Panc1 (cell line): ENCODE measurements around the gene HS3ST5. TPM values are rescaled to one million over a fixed set of nuclear protein-coding genes. Genes with fewer than 3 reads are reported as not detected.

ENCODE experiments used
- ATAC-seq: fragments of 200-7000 bp; cut with Tn5 transposase; 2 replicates; pipeline ENCODE4 v1.9.1; 2020; ENCODE audit warnings: mild to moderate bottlenecking, moderate library complexity
- BruUV-seq: library from RNA; stranded (reverse); fragments of 400-500 nt; replicated peaks from 2 replicates; lab custom pipeline; 2021; lab: Mats Ljungman, UMichigan
- CTCF ChIA-PET: fragments of 300-600 bp; sonication (Branson Sonifier 250); formaldehyde crosslinking; loops from one replicate; lab custom pipeline; 2022; ENCODE audit warnings: antibody characterized with exemption; lab: Charles Lee
- POLR2A ChIA-PET: fragments of 300-600 bp; sonication (Branson Sonifier 250); formaldehyde crosslinking; loops from one replicate; lab custom pipeline; 2022; ENCODE audit warnings: antibody characterized with exemption; lab: Charles Lee
- DNase-seq: peaks from one replicate; pipeline ENCODE4 v3.0.0-alpha.2; 2010; ENCODE audit warnings: low read depth, low spot score
- H3K27ac ChIP-seq: 2 replicates; pipeline ENCODE4 v1.5.1; 2011; ENCODE audit warnings: mild to moderate bottlenecking, low read length, inconsistent platforms
- H3K27me3 ChIP-seq: fragments of 200-500 bp; sonication (Bioruptor generic); 2 replicates; pipeline ENCODE4 v1.6.0; 2014; ENCODE audit warnings: low read length, inconsistent platforms; ENCODE audit not compliant: control insufficient read depth, insufficient read depth
- H3K36me3 ChIP-seq: fragments of 200-500 bp; sonication (Bioruptor generic); 2 replicates; pipeline ENCODE4 v1.5.1; 2014; ENCODE audit warnings: inconsistent platforms, mild to moderate bottlenecking, low read length, moderate library complexity; ENCODE audit not compliant: control insufficient read depth, insufficient read depth
- H3K4me1 ChIP-seq: 2 replicates; pipeline ENCODE4 v1.5.1; 2011; ENCODE audit warnings: inconsistent platforms, mild to moderate bottlenecking, low read length, moderate library complexity; ENCODE audit not compliant: control insufficient read depth, insufficient read depth
- H3K4me3 ChIP-seq, 2 experiments: 2 replicates each; pipeline ENCODE4 v1.5.1; 2011 to 2012; ENCODE audit warnings: low read depth in 2 of 2, low read length in 2 of 2, mild to moderate bottlenecking in 2 of 2, inconsistent platforms in 1 of 2, moderate library complexity in 1 of 2
- H3K9me3 ChIP-seq: fragments of 200-500 bp; sonication (Bioruptor generic); 2 replicates; pipeline ENCODE4 v1.5.1; 2014; ENCODE audit warnings: low read depth, mild to moderate bottlenecking, inconsistent platforms, low read length, moderate library complexity; ENCODE audit not compliant: control insufficient read depth, insufficient read depth
- POLR2AphosphoS5 ChIP-seq: IDR thresholded peaks from 2 replicates; pipeline ENCODE4 v1.6.1; 2012; ENCODE audit warnings: mild to moderate bottlenecking, low read depth, low read length, moderate library complexity
- REST ChIP-seq, 2 experiments: IDR thresholded peaks; 2 replicates each; pipeline ENCODE4 v1.6.1; 2011 to 2012; ENCODE audit warnings: low read depth in 2 of 2, control low read depth in 1 of 2, low read length in 1 of 2, mild to moderate bottlenecking in 1 of 2, moderate library complexity in 1 of 2; ENCODE audit not compliant: insufficient read depth in 1 of 2
- SIN3A ChIP-seq: IDR thresholded peaks from 2 replicates; pipeline ENCODE4 v1.6.1; 2012; ENCODE audit warnings: low read depth, mild to moderate bottlenecking, low read length, moderate library complexity, borderline replicate concordance; ENCODE audit not compliant: insufficient read depth
- TCF7L2 ChIP-seq: IDR thresholded peaks from 2 replicates; pipeline ENCODE4 v1.6.1; 2011; ENCODE audit warnings: mild to moderate bottlenecking, low read depth, low read length, inconsistent platforms
- in situ Hi-C: cut with HindIII; loops from 2 replicates; pipeline ENCODE4 v1.10.0; 2016; ENCODE audit warnings: low sequenced_read_pairs, low pct_unique_long_range_greater_than_20kb
- intact Hi-C: fragments of 100-400 bp; cut with micrococcal nuclease; formaldehyde crosslinking; loops from one replicate; pipeline ENCODE4 v1.10.0; 2022; ENCODE audit not compliant: unreplicated experiment
- total RNA-seq: library from RNA; stranded (reverse); gene quantifications from one replicate; pipeline ENCODE4 v1.2.1, GENCODE V29; 2021; ENCODE audit not compliant: unreplicated experiment
- TF ChIP-seq, protein P1 (sequence below): fragments of 450-650 bp; IDR thresholded peaks from 2 replicates; pipeline ENCODE4 v1.5.1; 2017; ENCODE audit warnings: mild to moderate bottlenecking

The HS3ST5 gene
- total RNA-seq, 1 experiment from 2014 or later: 0.05 TPM

DNA sequence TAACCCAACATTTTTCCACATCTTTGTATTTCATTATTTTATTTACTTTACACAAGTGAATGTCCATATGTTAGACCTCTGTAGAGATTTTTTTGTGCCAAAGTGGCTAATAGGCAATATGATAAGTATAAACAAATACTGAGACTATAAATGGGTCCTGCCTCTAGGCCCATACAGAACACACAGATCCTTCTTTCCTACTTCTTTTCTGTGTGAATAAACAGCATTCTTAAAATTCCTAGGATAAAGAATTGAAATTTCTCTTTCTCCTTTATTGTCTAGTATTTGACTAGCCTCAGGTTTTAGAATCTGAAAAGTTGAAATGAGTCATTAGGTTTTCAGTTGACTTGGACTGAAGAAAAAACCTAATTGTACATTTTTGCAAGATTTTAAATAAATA lies 46.3 kb upstream of the HS3ST5 start:
- in situ Hi-C loops: no loop called here
- TF ChIP-seq POLR2AphosphoS5 (no peak), TCF7L2 (no peak), SIN3A (no peak), REST (IDR thresholded peaks at IDR 0.05; ENCODE audit: insufficient read depth in 1 of 2, low read depth in 2 of 2, low read length in 1 of 2) (no peak)
- TF ChIP-seq, protein P1, sequence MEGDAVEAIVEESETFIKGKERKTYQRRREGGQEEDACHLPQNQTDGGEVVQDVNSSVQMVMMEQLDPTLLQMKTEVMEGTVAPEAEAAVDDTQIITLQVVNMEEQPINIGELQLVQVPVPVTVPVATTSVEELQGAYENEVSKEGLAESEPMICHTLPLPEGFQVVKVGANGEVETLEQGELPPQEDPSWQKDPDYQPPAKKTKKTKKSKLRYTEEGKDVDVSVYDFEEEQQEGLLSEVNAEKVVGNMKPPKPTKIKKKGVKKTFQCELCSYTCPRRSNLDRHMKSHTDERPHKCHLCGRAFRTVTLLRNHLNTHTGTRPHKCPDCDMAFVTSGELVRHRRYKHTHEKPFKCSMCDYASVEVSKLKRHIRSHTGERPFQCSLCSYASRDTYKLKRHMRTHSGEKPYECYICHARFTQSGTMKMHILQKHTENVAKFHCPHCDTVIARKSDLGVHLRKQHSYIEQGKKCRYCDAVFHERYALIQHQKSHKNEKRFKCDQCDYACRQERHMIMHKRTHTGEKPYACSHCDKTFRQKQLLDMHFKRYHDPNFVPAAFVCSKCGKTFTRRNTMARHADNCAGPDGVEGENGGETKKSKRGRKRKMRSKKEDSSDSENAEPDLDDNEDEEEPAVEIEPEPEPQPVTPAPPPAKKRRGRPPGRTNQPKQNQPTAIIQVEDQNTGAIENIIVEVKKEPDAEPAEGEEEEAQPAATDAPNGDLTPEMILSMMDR: no peak
- intact Hi-C loops: no loop called here

DNA sequence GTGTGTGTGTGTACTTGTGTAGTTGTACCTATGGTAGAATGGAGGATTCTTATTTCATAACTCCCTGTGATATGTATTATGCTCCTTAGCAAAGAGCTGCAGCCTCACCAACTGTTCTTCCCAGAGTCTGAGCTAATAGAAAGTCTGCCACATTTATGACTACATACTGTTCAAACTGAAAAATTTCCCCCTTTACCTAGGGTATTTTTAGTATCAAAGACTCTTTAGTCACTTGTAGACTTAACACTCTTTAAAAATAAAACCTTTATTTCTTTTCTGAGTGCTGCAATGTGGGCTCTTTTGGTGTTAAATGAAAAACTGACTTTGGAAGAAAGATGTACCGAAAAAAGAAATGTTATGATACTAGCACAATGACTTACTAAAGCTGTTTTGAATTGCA lies 39.6 kb upstream of the HS3ST5 start:
- H3K36me3 ChIP-seq: no peaks in the 10 kb centered on the region
- intact Hi-C loops: no loop called here
- TF ChIP-seq, protein P1: no peak
- TF ChIP-seq REST (IDR thresholded peaks at IDR 0.05; ENCODE audit: insufficient read depth in 1 of 2, low read depth in 2 of 2, low read length in 1 of 2) (no peak), POLR2AphosphoS5 (no peak), SIN3A (no peak), TCF7L2 (no peak)
- no peak for ATAC-seq
- ChIA-PET CTCF (no interaction called here), POLR2A (no interaction called here)
- no peak for DNase-seq
- H3K4me1 ChIP-seq: no peaks in the 10 kb centered on the region
- no peak overlapping the region for H3K27ac ChIP-seq
- BruUV-seq: no TSS peak
- in situ Hi-C loops: no loop called here
- H3K9me3 ChIP-seq: no peaks in the 10 kb centered on the region
- no peaks in the 10 kb centered on the region for H3K27me3 ChIP-seq
- H3K4me3 ChIP-seq: no peak overlapping the region

More for the DNA sequence above, 46.3 kb upstream of the HS3ST5 start:
- POLR2A ChIA-PET: no interaction called here
- Histone ChIP-seq H3K27me3 (no peaks in the 10 kb centered on the region), H3K9me3 (no peaks in the 10 kb centered on the region; the same call in 1 of the 2 replicates), H3K36me3 (no peaks in the 10 kb centered on the region), H3K4me3 (no peak overlapping the region), H3K4me1 (no peaks in the 10 kb centered on the region), H3K27ac (no peak overlapping the region)
- ATAC-seq (no peak), DNase-seq (no peak)
- CTCF ChIA-PET: no interaction called here
- no TSS peak for BruUV-seq
